HAP-1 (cell line): Measurements from ENCODE around the gene CHMP4B.
A peak's percentile ranks its signal among the peaks of the same experiment; 100 is the strongest.

Source experiments
- DNase-seq, 2 experiments: peaks; one replicate each; pipeline ENCODE4 v3.0.0-alpha.2; 2016 to 2020; ENCODE audit warnings: low spot score in 2 of 2
- H3K27me3 ChIP-seq: fragments of 250-450 bp; sonication (Bioruptor Pico); 2 replicates; pipeline ENCODE4 v1.5.1; 2020; ENCODE audit warnings: low read depth, mild to moderate bottlenecking, moderate library complexity
- H3K36me3 ChIP-seq: fragments of 250-450 bp; sonication (Bioruptor Pico); replicated peaks from 2 replicates; pipeline ENCODE4 v1.5.1; 2020; ENCODE audit warnings: mild to moderate bottlenecking
- H3K4me1 ChIP-seq: fragments of 250-450 bp; sonication (Bioruptor Pico); 2 replicates; pipeline ENCODE4 v1.5.1; 2020; ENCODE audit warnings: mild to moderate bottlenecking
- H3K4me3 ChIP-seq: fragments of 250-450 bp; sonication (Bioruptor Pico); 2 replicates; pipeline ENCODE4 v1.5.1; 2020; ENCODE audit warnings: mild to moderate bottlenecking, moderate library complexity
- H3K9me3 ChIP-seq: fragments of 250-450 bp; sonication (Bioruptor Pico); 2 replicates; pipeline ENCODE4 v1.5.1; 2020; ENCODE audit warnings: mild to moderate bottlenecking, moderate library complexity
- in situ Hi-C: fragments of 300-500 bp; cut with MboI; formaldehyde crosslinking; loops from 3 replicates; pipeline ENCODE4 v1.14.3; 2020; ENCODE audit warnings: low sequenced_read_pairs, inconsistent platforms, mixed read lengths

CHMP4B gene

GRCh38 chr20:33859751-33860150 is 48.6 kb downstream of the CHMP4B start:
- Histone ChIP-seq H3K27me3 (no peaks in the 10 kb centered on the region), H3K4me1 (peaks cover 2% of the 10 kb centered on the region; the same call in 1 of the 2 replicates), H3K36me3 (peaks cover 2% of the 10 kb centered on the region), H3K4me3 (no peak overlapping the region), H3K9me3 (no peaks in the 10 kb centered on the region)
- in situ Hi-C loops = loop anchor here (25.0 kb wide), 1 partner anchor 203 kb away; no protein-coding TSS in a partner anchor
- DNase-seq = no peak

DNA sequence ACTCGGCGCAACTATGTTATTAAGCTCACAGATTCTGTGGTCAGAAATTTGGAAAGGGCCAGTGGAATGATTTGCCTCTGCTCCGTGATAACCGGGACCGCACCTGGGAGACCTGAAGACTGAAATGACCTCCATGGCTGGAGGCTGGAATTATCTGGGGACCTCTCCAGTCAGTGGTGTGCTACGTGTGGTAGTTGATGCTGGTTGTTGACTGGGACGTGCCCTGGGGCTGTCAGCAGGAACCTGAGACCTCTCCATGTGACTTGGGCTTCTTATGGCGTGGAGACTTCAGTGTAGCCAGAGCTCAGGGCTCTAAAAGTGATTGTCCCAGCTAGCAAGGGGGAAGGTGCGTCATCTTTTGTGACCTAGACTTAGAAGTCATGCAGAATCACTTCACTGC is 50.3 kb downstream of the CHMP4B start:
- in situ Hi-C loops = loop anchor here (25.0 kb wide), 1 partner anchor 201 kb away; no protein-coding TSS in a partner anchor
- H3K27me3 ChIP-seq = no peaks in the 10 kb centered on the region
- H3K4me1 ChIP-seq = peaks cover 2% of the 10 kb centered on the region; the same call in 1 of the 2 replicates
- DNase-seq = no peak
- H3K36me3 ChIP-seq = no peaks in the 10 kb centered on the region
- H3K9me3 ChIP-seq = no peaks in the 10 kb centered on the region
- no peak overlapping the region for H3K4me3 ChIP-seq

- Histone ChIP-seq H3K4me1 (peaks cover 2% of the 10 kb centered on the region; the same call in 1 of the 2 replicates), H3K36me3 (no peaks in the 10 kb centered on the region), H3K9me3 (no peaks in the 10 kb centered on the region), H3K4me3 (peak overlapping the region; percentile 12; the same call in 1 of the 2 replicates), H3K27me3 (no peaks in the 10 kb centered on the region)
- DNase-seq = peak; percentile 30 to 80
- in situ Hi-C loops = loop anchor here (25.0 kb wide), 1 partner anchor 199 kb away; no protein-coding TSS in a partner anchor
Measured at GRCh38 chr20:33862709-33863403, 51.7 kb downstream of the CHMP4B start.

DNA sequence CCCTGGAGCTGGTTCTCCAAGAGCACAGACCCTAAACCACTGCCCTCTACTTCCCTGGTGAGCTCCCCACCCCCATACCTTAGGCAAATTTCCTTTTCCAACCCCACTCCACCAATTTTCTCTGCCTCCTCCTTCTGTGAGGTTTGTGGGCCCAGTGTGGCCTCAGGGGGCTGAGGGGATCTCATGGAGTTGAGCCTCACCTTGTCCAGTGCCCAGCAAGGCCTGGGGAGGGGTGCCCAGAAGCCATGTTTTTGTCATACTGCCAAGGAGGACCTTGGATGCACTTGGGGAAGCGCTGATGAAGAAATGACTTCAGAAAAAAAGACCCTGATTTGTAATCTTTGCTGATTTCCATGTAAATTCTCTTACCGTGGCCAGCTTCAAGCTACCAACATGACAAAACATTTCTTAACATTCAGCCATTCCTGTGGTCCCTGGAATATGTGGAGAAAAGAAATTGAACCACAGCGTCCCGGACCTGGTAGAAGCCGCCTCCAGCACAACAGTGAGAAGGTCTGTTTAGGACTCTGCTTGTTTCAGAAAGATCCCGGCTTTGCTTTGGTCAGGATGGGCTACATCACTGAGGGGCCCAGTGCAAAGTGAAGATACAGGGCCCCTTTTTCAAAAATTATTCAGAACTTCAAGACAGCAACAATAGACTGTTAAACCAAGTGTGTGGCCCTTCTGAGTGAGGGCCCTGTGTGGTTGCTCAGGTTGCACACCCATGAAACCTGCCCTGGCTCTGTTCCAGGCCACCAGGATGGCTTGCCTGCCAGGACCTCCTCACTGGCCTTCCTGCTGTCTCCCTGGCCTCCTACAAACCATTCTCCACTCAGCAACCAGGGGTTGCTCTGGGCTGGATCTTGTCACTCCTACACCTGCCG is 52.5 kb downstream of the CHMP4B start:
- no peaks in the 10 kb centered on the region for H3K27me3 ChIP-seq
- peaks cover 2% of the 10 kb centered on the region; the same call in 1 of the 2 replicates for H3K4me1 ChIP-seq
- no peak for DNase-seq
- in situ Hi-C loops = loop anchor here (25.0 kb wide), 1 partner anchor 199 kb away; no protein-coding TSS in a partner anchor
- H3K36me3 ChIP-seq = no peaks in the 10 kb centered on the region
- no peaks in the 10 kb centered on the region for H3K9me3 ChIP-seq
- H3K4me3 ChIP-seq = no peak overlapping the region

GRCh38 chr20:33864324-33864963 is 53.3 kb downstream of the CHMP4B start:
- in situ Hi-C loops = loop anchor here (25.0 kb wide), 1 partner anchor 198 kb away; no protein-coding TSS in a partner anchor
- no peaks in the 10 kb centered on the region for H3K9me3 ChIP-seq
- no peaks in the 10 kb centered on the region for H3K27me3 ChIP-seq
- H3K36me3 ChIP-seq = no peaks in the 10 kb centered on the region
- H3K4me1 ChIP-seq = peaks cover 2% of the 10 kb centered on the region; the same call in 1 of the 2 replicates
- DNase-seq = no peak
- H3K4me3 ChIP-seq = no peak overlapping the region

- in situ Hi-C loops = loop anchor here (25.0 kb wide), 1 partner anchor 196 kb away; no protein-coding TSS in a partner anchor
- Histone ChIP-seq H3K4me3 (no peak overlapping the region), H3K27me3 (no peaks in the 10 kb centered on the region), H3K36me3 (no peaks in the 10 kb centered on the region), H3K9me3 (no peaks in the 10 kb centered on the region), H3K4me1 (peaks cover 2% of the 10 kb centered on the region; the same call in 1 of the 2 replicates)
- no peak for DNase-seq
Measured at GRCh38 chr20:33865761-33866370, 54.7 kb downstream of the CHMP4B start.

- Histone ChIP-seq H3K4me3 (no peak overlapping the region), H3K4me1 (peaks cover 2% of the 10 kb centered on the region; the same call in 1 of the 2 replicates), H3K27me3 (no peaks in the 10 kb centered on the region), H3K36me3 (no peaks in the 10 kb centered on the region), H3K9me3 (no peaks in the 10 kb centered on the region)
- in situ Hi-C loops = loop anchor here (25.0 kb wide), 1 partner anchor 196 kb away; no protein-coding TSS in a partner anchor
- no peak for DNase-seq
Measured at GRCh38 chr20:33866398-33867100, 55.4 kb downstream of the CHMP4B start.

DNA sequence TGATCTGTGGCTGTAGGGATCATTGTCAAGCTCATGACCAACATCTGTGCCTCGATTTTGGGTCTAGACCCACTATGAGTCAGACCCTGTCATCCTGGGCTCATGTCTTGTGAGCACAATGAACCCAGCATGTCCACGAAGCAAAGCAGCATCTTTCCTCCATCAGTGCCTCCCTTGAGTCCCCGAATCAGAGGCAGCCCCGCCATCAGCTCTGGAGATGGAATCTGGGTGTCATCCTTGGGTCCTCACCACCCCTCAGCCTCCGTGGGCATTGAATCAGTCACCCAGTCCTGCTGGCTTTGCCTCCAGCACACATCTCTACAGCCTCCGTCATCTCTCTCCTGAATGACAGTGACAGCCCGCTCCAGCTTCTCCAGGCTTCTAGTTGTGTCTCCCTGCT is 56.9 kb downstream of the CHMP4B start:
- no peak overlapping the region for H3K4me3 ChIP-seq
- H3K4me1 ChIP-seq = no peaks in the 10 kb centered on the region; the same call in 1 of the 2 replicates
- no peaks in the 10 kb centered on the region for H3K27me3 ChIP-seq
- no peak for DNase-seq
- no peaks in the 10 kb centered on the region for H3K36me3 ChIP-seq
- in situ Hi-C loops = loop anchor here (25.0 kb wide), 1 partner anchor 194 kb away; no protein-coding TSS in a partner anchor
- no peaks in the 10 kb centered on the region for H3K9me3 ChIP-seq

DNA sequence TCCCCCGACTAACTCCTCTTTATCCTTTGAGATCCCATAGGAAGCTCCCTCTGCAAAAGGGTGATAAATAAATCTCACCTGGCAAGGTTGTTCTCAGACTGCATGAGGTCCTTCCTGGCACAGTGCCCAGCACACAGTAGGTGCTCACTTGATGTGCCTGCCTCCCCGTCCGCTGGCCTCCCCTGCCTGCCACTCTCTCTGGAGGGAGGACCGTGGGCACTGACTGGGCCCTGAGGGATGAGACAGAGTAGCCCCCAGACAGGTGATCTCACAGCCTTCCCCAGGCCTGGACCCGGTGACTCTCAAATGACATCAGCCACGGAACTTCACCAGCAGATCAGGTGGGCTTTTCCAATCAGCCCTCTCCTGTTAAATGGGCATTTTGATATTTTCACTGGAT is 57.4 kb downstream of the CHMP4B start:
- in situ Hi-C loops = loop anchor here (25.0 kb wide), 1 partner anchor 194 kb away; no protein-coding TSS in a partner anchor
- DNase-seq = no peak
- H3K4me3 ChIP-seq = no peak overlapping the region
- no peaks in the 10 kb centered on the region for H3K36me3 ChIP-seq
- H3K27me3 ChIP-seq = no peaks in the 10 kb centered on the region
- no peaks in the 10 kb centered on the region for H3K9me3 ChIP-seq
- no peaks in the 10 kb centered on the region for H3K4me1 ChIP-seq

DNA sequence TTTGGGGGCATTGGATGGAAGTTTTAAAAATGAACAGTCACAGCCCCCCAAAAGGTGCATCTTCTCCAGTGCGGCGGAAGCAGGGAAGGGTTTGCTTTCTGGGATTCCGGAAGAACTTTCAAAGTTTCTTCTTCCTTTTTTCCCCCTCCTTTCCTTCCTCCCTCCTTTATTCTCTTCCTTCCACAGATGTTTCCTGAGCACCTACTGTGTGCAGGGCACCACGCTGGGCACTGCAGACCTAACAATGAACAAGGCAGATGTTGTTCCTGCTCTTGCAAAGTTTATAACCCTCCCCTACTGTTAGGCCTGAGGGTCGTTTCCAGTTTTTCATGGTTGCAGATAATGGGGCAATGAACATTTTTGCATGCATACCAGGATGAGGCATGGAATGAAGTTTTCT is 58.1 kb downstream of the CHMP4B start:
- H3K27me3 ChIP-seq = no peaks in the 10 kb centered on the region
- no peak overlapping the region for H3K4me3 ChIP-seq
- H3K4me1 ChIP-seq = no peaks in the 10 kb centered on the region
- DNase-seq = no peak
- H3K36me3 ChIP-seq = no peaks in the 10 kb centered on the region
- in situ Hi-C loops = loop anchor here (25.0 kb wide), 1 partner anchor 193 kb away; no protein-coding TSS in a partner anchor
- no peaks in the 10 kb centered on the region for H3K9me3 ChIP-seq

GRCh38 chr20:33871362-33871761 is 60.2 kb downstream of the CHMP4B start:
- Histone ChIP-seq H3K4me3 (no peak overlapping the region), H3K4me1 (no peaks in the 10 kb centered on the region), H3K27me3 (no peaks in the 10 kb centered on the region), H3K9me3 (no peaks in the 10 kb centered on the region), H3K36me3 (no peaks in the 10 kb centered on the region)
- no peak for DNase-seq
- in situ Hi-C loops = loop anchor here (25.0 kb wide), 1 partner anchor 191 kb away; no protein-coding TSS in a partner anchor

- in situ Hi-C loops = loop anchor here (25.0 kb wide), 1 partner anchor 188 kb away; no protein-coding TSS in a partner anchor
- DNase-seq = no peak
- H3K36me3 ChIP-seq = no peaks in the 10 kb centered on the region
- no peaks in the 10 kb centered on the region for H3K27me3 ChIP-seq
- H3K9me3 ChIP-seq = peaks cover 1% of the 10 kb centered on the region
- no peak overlapping the region for H3K4me3 ChIP-seq
- no peaks in the 10 kb centered on the region for H3K4me1 ChIP-seq
Measured at GRCh38 chr20:33874129-33874528, 63.0 kb downstream of the CHMP4B start.
